ENCODE data around the gene SELENOW.
"Not testable (repeated sequence)": the region's sequence is repeated elsewhere in the genome, so short reads cannot be mapped to it uniquely, and the experiment has no call there.

SELENOW gene

GRCh38 chr19:47813304-47813994 lies 34.9 kb downstream of the SELENOW start:
- no peak overlapping the region for H3K4me3 ChIP-seq
- H3K27ac ChIP-seq: no peak overlapping the region

- H3K27ac ChIP-seq: no peak overlapping the region
- no peak overlapping the region for H3K4me3 ChIP-seq
Measured at GRCh38 chr19:47813995-47814328, 35.5 kb downstream of the SELENOW start.

- not testable (repeated sequence) for H3K27ac ChIP-seq, H3K4me3 ChIP-seq
Measured at GRCh38 chr19:47816270-47816669, 37.8 kb downstream of the SELENOW start.

- not testable (repeated sequence) for H3K27ac ChIP-seq, H3K4me3 ChIP-seq
Measured at GRCh38 chr19:47818221-47818620, 39.7 kb downstream of the SELENOW start.

- Histone ChIP-seq H3K4me3 (no peak overlapping the region), H3K27ac (no peak overlapping the region)
Measured at GRCh38 chr19:47819858-47820257, 41.4 kb downstream of the SELENOW start.

GRCh38 chr19:47820410-47820809 lies 41.9 kb downstream of the SELENOW start:
- Histone ChIP-seq H3K27ac (no peak overlapping the region), H3K4me3 (no peak overlapping the region)

GRCh38 chr19:47821460-47822020 lies 43.0 kb downstream of the SELENOW start, which contains the start of gene CRX:
TSS of gene CRX (plus strand) at chr19:47821937. CDS start at chr19:47834444, 12,507 bp downstream.
- Histone ChIP-seq H3K27ac (no peak within 1 kb of the TSS), H3K4me3 (no peak within 1 kb of the TSS)

GRCh38 chr19:47824396-47824795 lies 45.9 kb downstream of the SELENOW start:
- Histone ChIP-seq H3K4me3 (no peak overlapping the region), H3K27ac (no peak overlapping the region)

GRCh38 chr19:47826800-47827199 lies 48.3 kb downstream of the SELENOW start:
- Histone ChIP-seq H3K4me3 (no peak overlapping the region), H3K27ac (no peak overlapping the region)

- no peak overlapping the region for H3K27ac ChIP-seq
- H3K4me3 ChIP-seq: no peak overlapping the region
Measured at GRCh38 chr19:47832723-47833122, 54.2 kb downstream of the SELENOW start.
